Stomach (tissue), 4 donors: ENCODE measurements around the gene RAP2B.

ENCODE experiments used
- EP300 ChIP-seq: sonication (generic); formaldehyde crosslinking; IDR thresholded peaks from one replicate; pipeline ENCODE4 v1.6.1; 2017; ENCODE audit warnings: antibody characterized with exemption
- POLR2A ChIP-seq, 4 donors: fragments of 450-650 bp; IDR thresholded peaks; one replicate each; pipeline ENCODE4 v1.6.1; 2016; ENCODE audit warnings: antibody characterized with exemption in 4 of 4, control low read depth in 2 of 4, mild to moderate bottlenecking in 1 of 4, moderate library complexity in 1 of 4
- POLR2AphosphoS5 ChIP-seq, 3 donors: sonication (generic); formaldehyde crosslinking; IDR thresholded peaks; one replicate each; pipeline ENCODE4 v1.6.1; 2016; ENCODE audit warnings: antibody characterized with exemption in 3 of 3
- TF ChIP-seq, protein P1 (sequence below), 7 experiments: fragments of 450-650 bp in 4 of 7; fragments of 200-600 bp in 3 of 7; sonication (generic) in 3 of 7; IDR thresholded peaks; one replicate each; pipeline ENCODE4 v1.5.1; 2016 to 2019; ENCODE audit warnings: antibody characterized with exemption in 7 of 7, control low read depth in 2 of 7, mild to moderate bottlenecking in 1 of 7

DNA sequence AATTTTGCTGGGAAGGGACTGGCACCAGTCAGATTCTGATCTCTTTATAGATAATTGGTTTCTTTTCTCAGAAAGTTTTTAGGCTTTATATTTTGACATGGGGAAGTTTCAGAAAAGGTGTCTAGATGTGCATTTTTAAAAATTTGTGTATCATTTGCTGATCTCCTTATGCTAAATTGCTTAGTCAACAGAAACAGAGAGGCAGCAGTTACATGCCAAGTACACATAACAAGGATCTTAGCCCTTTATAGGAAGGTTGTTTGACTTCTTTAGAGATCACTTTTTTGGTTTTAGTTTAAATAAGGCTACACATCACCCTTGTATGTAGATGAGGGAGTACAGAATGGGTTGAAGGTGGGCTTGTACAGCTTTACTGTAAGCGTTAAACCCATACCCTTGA lies 53.5 kb downstream of the RAP2B start:
- TF ChIP-seq, protein P1, sequence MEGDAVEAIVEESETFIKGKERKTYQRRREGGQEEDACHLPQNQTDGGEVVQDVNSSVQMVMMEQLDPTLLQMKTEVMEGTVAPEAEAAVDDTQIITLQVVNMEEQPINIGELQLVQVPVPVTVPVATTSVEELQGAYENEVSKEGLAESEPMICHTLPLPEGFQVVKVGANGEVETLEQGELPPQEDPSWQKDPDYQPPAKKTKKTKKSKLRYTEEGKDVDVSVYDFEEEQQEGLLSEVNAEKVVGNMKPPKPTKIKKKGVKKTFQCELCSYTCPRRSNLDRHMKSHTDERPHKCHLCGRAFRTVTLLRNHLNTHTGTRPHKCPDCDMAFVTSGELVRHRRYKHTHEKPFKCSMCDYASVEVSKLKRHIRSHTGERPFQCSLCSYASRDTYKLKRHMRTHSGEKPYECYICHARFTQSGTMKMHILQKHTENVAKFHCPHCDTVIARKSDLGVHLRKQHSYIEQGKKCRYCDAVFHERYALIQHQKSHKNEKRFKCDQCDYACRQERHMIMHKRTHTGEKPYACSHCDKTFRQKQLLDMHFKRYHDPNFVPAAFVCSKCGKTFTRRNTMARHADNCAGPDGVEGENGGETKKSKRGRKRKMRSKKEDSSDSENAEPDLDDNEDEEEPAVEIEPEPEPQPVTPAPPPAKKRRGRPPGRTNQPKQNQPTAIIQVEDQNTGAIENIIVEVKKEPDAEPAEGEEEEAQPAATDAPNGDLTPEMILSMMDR (IDR thresholded peaks at IDR 0.05), result no peak
- TF ChIP-seq POLR2AphosphoS5 (IDR thresholded peaks at IDR 0.05) (no peak), POLR2A (IDR thresholded peaks at IDR 0.05) (no peak), EP300 (no peak)
